ENCODE results near the gene ZBTB20.

ZBTB20 gene

DNA sequence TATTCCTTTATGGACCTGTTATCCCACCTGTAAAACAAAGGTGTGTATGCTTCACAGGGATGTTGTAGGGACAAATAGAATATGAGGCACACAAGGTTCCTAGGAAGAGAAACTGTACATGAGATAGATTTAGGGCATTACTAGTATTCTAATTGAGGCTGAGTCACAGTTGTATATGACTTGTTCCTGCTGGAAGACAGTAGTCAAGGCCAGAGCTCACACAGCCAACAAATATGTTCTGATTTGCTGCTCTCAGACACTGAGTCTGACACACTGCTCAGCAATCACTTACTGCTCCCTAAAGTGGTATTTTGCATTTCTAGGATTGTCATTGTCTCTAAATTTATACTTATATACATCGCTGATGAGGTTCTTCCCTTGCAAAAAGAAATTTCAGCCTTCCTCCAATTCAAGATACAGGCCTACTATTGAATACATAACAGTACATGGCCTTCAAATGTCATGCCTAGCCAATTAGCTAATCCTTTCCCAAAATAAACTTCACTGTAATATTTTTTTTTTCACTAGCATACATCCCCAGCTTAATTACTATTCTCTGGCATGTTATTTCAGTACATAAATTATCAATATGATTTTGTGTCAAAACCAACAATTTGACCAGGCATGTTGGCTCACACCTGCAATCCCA lies 783.4 kb downstream of the ZBTB20 start:
- no peak for DNase-seq (ENCODE audit: low spot score)
- TF ChIP-seq, protein P1, sequence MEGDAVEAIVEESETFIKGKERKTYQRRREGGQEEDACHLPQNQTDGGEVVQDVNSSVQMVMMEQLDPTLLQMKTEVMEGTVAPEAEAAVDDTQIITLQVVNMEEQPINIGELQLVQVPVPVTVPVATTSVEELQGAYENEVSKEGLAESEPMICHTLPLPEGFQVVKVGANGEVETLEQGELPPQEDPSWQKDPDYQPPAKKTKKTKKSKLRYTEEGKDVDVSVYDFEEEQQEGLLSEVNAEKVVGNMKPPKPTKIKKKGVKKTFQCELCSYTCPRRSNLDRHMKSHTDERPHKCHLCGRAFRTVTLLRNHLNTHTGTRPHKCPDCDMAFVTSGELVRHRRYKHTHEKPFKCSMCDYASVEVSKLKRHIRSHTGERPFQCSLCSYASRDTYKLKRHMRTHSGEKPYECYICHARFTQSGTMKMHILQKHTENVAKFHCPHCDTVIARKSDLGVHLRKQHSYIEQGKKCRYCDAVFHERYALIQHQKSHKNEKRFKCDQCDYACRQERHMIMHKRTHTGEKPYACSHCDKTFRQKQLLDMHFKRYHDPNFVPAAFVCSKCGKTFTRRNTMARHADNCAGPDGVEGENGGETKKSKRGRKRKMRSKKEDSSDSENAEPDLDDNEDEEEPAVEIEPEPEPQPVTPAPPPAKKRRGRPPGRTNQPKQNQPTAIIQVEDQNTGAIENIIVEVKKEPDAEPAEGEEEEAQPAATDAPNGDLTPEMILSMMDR (IDR thresholded peaks at IDR 0.05; ENCODE audit: extremely low read depth, missing control alignments), result no peak

DNA sequence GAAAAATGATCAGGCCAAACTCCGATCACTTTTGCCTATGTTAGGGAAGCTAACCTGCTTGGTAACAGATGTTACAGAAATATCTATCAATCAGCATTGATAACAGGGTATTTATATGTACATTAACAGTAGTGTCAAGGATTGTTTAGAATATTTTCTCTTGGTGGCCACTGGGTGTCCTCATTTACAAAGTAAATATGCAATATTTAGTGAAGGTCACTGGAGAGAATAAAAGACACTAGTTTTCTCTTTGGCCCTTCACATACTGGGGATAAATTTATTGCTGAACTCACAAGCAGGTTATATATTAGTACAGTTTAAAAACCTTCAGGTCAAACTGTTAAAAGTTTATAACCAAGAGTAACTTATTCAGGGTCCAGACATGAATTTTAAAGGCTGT lies 784.3 kb downstream of the ZBTB20 start:
- TF ChIP-seq, protein P1 (IDR thresholded peaks at IDR 0.05; ENCODE audit: extremely low read depth, missing control alignments), result no peak
- DNase-seq (ENCODE audit: low spot score), result peak; percentile 41

DNA sequence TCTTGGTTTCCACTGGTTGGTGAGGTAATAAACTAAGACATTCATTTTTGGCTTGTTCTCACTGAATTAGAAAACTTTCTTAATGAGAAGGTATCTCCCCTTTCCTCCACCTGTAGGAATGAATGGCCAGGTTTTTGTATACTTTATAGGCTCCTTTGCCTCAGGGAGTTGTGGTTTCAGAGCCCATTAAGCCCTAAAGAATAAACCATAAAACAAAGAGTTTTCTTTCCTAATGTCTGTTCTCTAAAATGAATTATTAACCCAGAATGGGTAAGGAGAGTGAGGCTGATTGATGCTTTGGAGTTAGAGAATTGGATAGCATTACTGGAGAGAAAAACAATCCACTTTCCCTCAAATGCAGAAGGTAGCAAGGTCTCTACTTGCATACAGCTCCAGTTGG lies 785.7 kb downstream of the ZBTB20 start:
- TF ChIP-seq, protein P1 (IDR thresholded peaks at IDR 0.05; ENCODE audit: extremely low read depth, missing control alignments), result no peak
- DNase-seq (ENCODE audit: low spot score), result no peak

DNA sequence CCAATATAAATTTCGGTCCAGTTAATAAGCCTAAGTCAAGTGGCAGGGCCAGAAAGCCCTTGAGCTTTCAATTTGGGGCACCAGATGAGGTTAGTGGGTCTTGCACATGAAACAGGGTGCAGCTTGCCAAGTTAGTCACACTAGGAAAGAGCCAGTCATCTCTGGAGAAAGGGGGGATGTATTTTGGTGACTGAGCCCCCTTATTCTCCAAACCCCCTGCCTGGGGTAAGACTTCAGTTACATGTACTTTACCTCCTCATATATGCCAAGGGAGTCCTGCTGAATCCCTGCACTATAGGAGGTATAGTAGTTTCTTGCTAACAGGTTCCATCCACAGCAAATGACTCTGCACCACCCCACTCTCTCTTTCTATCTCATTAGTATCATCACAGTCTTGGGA lies 790.6 kb downstream of the ZBTB20 start:
- no peak for DNase-seq (ENCODE audit: low spot score)
- TF ChIP-seq, protein P1 (IDR thresholded peaks at IDR 0.05; ENCODE audit: extremely low read depth, missing control alignments), result no peak

DNA sequence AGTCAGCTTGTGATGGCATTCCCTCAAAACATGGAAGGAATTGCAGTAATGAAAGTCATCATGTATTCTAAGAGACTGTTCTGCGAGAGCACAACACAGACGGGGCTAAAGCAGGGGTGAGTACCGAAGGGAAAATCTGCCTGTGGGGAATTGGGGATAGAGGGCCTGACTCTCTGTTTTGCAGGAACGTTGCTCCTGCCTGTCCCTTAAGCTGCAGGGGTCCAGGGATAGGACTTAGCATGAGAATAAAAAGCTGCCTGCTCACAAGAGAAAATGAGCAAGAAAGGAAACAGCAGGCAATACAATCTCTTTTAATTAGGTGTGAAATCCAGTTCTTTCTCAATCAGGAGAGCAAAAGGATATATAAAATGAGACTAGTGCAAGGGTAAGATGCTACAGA lies 791.0 kb downstream of the ZBTB20 start:
- TF ChIP-seq, protein P1 (IDR thresholded peaks at IDR 0.05; ENCODE audit: extremely low read depth, missing control alignments), result no peak
- no peak for DNase-seq (ENCODE audit: low spot score)

DNA sequence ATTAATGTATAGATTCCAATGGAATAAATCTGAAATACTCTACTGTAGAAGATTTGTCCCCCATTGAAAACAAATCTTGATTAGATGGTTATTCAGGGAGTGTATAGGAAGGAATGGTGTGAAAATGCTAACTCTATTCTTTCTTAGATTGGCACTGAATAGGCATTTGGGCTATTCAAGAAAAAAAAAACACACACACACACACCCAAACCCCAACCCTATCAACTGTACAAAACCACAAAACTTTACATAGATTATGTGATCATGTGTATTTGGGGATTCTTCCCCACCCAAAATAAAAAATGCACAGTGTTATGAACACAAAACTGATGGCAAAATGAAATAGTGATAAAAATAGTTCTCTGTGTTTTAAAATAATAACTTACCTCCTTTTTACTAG lies 791.4 kb downstream of the ZBTB20 start:
- no peak for DNase-seq (ENCODE audit: low spot score)
- TF ChIP-seq, protein P1 (IDR thresholded peaks at IDR 0.05; ENCODE audit: extremely low read depth, missing control alignments), result no peak

DNA sequence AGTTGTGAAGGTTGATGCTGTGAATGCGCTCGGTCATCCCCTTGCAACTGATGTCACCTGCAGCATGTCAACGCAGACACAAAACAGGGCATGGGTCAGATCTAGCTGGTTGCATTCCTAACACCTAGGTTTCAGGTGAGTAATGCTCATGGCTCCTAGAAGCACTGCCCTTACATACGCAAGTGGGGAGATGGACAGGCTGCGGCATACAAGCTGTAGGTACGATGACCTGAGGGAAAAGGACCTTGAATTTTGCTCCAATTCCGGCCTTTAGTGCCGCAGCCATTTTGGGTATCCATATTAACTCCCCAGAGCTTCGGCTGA lies 795.3 kb downstream of the ZBTB20 start:
- DNase-seq (ENCODE audit: low spot score), result no peak
- TF ChIP-seq, protein P1 (IDR thresholded peaks at IDR 0.05; ENCODE audit: extremely low read depth, missing control alignments), result no peak

Measured in GM20000 (cell line).